NCI-H524 treated with DMSO at 0.1 percent for 48 hours (cell line): ENCODE results near the gene ITGB3.
"Not testable (repeated sequence)": the region's sequence is repeated elsewhere in the genome, so short reads cannot be mapped to it uniquely, and the experiment has no call there.

ENCODE experiments used
- DNase-seq: peaks from one replicate; lab custom pipeline; 2025; lab: John Stamatoyannopoulos, UW

Gene ITGB3

DNA sequence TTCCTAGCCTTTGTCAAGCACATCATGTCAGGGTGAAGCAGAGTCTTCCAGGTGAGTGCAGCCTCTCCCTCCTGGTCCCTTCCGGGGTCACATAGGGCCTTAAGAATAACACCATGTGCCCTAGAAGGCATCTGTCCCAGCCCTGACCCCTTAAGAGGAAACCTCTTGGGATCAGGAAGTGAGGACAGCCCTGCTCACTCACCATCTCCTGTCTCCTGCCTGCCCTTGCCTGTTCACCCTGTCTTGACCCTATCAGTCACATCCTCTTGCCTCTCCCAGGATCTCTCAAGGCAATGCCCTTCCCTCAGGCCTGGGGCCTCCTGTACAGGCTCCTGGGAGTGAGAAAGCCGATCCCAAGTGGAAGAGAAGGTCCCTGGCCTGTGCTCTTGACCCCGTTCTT, 30.6 kb upstream of the ITGB3 start:
- no peak for DNase-seq

DNA sequence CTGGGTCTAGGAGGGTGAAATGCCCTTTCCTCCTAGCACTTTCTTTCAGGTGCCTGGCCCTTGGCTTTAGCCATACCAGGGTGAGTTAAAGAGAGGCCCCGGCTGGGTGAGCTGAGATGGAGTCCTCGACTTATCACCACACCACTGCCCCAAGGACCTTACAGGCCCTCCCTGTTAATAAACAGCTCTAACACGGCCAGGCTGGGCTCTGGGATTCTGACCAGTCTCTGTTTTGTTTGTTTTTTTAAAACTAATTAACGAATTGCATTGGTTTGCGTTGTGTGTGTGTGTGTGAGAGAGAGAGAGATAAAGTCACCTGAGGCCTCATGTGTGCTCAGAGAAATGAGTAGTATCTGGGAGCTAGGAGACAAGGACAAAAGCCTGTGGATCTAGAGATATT, 30.2 kb upstream of the ITGB3 start:
- DNase-seq = no peak

DNA sequence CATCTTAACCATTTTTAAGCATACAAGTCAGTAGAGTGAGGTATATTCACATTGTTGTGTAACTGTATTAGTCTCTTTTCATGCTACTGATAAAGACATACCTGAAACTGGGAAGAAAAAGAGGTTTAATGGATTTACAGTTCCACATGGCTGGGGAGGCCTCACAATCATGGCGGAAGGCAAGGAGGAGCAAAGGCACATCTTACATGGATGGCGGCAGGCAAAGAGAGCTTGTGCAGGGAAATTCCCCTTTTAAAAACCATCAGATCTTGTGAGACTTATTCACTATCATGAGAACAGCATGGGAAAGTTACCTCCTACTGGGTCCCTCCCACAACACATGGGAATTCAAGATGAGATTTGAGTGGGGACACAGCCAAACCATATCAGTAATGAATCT, 29.6 kb upstream of the ITGB3 start:
- not testable (repeated sequence) for DNase-seq

DNA sequence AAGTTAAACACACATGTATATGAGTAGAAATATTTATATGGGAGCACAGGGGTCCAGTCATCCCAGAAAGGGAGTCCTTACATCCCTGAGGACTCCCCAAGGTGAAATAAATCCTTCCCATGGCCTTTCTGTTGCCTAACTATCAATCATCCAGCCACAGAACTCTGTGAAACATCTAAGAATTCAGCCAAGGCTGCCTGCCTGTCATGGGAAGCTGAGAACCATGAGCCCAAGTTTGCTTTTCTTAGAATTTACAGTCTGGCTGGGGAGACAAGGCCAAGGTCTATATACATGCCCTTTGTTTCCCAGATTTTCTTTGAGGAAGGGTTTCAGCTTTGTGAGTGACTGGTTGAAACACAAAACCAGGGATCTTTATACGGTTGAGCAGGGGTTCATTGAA, 28.7 kb upstream of the ITGB3 start:
- DNase-seq = no peak

DNA sequence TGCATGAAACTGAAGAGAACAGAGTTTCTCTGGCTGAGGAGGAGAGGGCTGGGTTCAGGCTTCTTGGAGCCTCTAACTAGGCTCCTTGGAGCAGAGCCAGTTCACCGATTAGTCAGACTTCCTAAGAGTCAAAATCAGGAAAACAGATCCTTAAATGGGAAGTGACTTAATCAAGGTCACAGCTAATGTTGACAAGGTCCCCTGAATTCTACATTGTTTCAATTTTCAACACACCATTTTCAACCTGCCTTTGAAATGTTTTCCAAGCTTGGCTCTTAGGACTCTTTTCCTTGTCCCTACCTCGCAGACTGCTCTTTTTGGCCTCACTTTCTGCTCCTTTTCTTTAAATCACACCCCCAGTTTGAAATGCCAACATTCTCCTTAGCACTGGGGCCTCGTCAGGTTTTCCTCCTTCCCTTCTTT, 28.2 kb upstream of the ITGB3 start:
- DNase-seq = no peak

DNA sequence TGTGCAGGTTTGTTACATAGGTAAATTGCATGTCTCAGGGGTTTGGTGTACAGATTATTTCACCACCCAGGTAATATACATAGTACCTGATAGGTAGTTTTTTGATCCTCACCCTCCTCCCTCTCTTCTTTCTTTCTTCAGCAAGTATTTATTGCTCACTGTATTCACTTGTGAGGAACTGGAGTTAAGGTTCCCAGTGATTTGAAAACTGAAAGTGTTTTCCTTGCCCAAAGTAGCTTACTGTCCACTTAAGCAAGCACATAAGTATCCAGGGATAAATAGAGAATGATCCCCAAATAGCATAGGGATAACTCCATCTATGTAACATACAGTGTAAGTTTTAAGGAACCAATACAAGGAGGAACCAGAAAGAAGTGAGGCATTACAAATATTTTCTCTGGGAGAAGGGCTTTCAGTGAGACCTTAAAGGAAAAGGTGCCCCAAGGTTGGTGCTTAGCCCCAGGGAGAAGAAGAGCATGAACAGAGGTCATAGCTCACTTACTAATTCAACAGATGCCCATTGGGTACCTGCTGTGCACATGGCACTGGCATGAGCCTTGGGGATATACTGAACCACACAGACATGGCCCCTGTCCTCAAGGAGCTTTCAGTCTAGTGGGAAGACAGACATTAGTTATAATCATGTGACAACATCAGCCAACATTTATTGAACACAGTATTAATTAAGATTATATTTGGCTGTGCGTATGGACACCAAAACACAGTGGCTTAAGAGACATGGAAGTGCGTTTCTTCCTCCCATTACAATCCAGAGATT, 27.5 kb upstream of the ITGB3 start:
- no peak for DNase-seq

DNA sequence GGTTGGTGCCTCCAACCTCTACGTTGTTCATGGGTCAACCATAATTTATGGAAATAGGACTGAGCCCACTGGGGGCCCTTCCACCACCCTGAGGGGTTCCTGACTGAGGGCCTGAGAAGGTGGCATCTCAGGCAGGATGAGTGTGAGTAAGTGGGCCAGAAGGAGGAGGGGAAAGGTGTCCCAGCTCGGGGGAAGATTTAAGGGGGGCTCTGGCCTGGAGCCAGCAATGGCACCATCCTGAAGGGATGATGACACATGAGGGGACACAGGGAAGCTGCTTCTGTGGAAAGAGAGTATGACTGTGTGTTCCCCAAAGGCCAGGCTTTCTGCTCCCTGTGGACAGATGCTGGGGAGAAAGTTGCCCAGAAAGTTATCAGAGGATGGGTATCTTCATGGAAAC, 25.8 kb upstream of the ITGB3 start:
- no peak for DNase-seq

DNA sequence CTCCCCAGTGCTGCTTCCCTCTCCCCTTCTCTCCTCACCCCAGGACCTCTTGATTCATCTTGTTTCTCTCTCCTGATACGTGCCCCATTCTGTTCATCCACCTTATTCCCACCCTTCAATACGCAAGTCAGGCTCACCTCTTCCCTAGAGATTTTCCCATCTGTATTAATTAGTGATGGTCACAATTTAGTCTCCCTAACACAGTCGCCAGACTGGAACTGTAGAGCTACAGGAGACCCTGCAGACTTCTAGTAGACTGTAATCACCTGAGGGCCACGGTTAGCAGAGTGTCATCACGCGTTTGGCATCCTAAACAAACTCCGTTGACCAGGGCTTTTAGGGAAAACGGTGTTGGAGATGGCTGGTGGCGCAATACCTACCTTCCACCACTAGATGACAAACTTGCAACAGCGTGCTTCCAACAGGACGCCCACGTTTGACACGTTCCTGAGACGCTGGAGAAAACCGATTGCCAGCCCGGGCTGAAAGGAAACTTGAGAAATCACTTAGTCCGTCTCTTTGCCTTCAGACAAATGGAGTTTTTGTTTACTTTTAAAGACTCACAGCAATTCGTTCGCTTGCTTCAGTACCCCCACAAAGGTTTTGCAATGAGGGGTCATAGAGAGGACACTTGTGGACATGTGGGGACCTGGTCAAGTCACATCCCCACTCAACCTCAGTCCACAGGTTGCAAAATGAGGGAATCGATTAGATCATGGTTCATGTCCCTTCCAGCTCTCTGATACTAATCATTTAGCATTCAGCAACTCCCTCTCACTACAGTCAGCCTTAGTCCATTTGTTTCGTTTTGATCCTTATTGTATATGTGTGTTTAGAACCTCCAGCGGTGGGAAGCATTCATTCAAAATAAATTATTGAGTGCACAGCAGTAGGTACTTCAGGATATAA, 23.8 kb upstream of the ITGB3 start:
- DNase-seq = peak; percentile 64

DNA sequence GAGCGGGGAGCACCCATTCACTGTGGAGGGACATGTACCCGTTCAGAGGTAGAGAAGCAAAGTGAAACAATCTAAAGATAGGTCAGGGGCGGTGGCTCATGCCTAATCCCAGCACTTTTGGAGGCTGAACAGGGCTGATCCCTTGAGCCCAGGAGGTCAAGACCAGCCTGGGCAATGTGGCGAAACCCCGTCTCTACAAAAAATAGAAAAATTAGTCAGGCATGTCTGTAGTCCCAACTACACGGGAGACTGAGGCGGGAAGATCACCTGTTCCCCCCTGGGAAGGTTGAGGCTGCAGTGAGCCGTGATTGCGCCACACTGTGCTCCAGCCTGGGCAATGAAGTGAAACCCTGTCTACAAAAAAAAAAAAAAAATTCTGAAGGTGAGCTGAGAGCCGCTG, 22.8 kb upstream of the ITGB3 start:
- DNase-seq = no peak

DNA sequence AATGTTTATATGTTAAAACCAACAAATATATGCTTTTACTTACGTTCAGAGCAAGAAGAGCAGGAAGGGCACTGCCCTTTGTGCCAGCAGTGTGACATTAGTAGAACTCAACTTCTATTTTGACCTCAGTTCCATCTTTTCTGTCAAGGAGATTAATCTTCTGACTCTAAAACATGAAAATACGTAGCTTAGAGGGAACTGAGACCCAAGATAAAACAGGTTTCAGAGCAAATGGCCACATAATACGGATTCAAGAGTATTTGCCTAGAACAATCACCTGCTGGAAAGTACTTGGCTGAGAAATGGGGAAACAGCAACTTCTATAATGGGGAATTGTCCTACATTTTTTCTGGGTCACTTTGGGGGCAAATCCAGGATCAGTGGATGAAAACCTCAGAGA, 22.3 kb upstream of the ITGB3 start:
- no peak for DNase-seq

DNA sequence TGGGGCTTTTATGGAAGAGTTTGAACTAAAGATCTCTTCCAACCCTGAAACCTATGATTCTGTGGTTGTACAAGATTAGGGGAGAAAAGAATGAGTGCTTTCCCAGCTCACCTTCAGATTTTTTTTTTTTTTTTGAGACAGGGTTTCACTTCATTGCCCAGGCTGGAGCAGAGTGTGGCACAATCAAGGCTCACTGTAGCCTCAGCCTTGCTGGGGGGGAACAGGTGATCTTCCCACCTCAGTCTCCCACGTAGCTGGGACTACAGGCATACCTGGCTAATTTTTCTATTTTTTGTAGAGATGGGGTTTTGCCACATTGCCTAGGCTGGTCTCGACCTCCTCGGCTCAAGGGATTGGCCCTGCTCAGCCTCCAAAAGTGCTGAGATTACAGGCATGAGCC, 21.8 kb upstream of the ITGB3 start:
- no peak for DNase-seq

DNA sequence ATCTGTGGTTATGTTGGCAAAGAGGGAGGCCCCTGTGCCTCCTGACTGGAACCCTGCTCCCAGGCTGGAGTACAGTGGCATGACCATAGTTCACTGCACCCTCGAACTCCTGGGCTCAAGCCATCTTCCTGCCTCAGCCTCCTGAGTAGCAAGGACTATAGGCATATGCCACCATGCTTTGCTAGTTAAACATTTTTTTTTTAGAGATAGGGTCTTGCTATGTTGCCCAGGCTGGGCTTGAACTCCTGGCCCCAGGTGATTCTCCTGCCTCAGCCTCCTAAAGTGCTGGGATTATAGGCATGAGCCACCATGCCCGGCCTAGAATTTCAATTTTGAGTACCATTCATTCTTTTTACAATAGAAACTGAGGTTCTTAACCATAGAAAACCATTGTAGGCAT, 21.2 kb upstream of the ITGB3 start:
- no peak for DNase-seq

DNA sequence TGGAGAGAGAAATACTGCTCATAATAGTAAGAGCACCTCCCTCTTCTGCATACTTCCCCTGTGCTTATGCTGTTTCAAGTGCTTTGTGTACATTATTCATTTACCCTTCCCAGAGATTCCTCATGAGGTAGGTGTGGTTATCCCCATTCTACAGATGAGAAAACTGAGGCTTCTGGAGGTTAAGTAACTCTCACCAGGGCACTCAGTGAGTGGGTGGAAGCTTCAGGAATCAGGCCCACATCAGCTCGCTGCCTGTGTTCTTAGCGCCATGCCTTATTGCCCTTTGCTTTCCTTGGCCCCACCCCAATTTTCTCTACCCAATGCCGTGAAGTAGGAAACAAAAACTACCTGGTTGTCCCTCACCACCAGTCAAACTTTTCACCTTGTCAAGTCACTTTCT, 18.1 kb upstream of the ITGB3 start:
- no peak for DNase-seq

DNA sequence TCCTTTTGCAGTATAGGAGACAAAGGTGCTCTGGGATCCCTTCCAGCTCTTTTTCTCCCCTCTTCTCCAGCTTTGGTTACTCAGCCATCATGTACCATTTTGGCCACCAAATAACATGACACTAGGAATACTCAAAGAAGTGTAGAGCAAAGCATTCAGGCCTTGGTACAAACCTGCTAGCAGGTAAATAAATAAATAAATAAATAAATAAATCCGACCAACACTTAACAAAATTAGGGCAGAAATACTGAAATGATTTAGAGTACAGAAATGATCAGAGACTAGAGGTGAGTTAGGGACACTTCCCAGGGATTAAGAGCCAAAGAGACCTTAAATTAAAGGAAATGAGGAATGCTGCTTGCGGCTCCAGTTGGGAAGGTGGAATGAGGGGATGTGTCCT, 17.7 kb upstream of the ITGB3 start:
- no peak for DNase-seq

DNA sequence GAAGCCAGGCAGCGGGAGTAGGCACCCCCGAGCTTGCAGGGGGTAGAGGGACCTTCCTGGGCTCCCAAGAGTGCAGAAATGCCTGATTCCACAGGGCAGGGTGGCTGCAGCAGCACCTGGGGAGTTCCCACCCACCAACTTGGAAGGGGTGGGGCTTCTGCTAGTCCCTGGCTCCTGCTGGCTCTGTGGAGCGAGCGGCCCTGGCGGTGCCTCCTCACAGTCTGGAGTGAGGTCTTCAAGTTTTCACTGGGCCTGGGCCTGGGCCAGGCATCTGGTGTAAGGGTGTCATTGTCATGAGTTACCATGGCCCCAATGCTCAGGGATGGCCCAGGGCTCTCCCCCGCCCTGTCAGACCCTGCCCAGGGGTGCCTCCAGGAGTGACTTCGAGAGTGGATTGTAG, 15.8 kb upstream of the ITGB3 start:
- no peak for DNase-seq

DNA sequence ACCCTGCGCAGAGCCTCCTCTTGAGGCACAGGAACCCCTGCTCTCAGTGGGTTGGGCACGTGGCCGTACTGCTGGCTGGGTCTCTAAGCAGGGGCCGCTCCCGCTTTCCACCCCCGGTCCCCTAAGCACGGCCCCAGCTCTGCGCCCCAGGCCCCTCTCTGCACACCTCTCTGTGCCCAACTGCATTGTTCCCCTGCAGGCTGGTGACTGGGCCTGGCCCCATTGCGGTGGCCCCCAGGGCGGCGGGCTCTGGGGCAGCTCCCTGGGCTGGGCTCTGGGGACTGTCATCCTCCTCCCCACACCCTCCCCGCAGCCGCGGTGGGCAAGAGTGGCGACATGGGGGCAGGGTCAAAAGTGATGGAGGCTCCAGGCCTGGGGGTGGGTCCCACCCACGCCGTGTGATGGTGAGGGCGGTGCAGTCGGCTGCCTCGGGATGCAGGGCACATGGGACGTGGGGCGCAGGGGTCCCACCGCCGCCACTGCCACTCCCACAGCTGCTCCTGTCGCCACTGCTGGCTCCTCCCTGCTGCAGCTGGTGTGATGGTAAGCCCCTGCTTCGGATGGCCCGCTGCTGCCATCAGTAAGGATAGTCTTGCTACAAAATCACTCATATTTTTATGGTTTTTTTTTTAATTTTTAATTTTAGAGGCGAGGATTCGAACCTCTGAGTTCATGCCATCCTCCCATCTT, 15.2 kb upstream of the ITGB3 start:
- no peak for DNase-seq

DNA sequence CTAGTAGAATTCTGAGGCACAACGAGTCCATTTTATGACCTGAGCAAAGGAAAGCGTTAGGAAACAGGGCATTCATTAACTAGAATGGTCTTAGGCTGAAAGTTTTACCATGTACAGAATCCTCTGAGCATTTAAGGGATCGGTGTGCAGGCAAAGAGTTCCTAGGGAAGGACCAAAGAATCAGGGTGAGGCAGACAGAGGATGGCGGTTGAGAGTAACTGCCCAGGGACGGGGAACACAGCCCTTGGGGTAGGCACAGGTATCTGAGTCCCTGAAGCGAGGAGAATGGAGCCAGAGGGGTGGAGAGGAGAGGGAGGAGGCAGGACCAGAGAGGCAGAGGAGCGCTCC, 14.0 kb upstream of the ITGB3 start:
- no peak for DNase-seq

DNA sequence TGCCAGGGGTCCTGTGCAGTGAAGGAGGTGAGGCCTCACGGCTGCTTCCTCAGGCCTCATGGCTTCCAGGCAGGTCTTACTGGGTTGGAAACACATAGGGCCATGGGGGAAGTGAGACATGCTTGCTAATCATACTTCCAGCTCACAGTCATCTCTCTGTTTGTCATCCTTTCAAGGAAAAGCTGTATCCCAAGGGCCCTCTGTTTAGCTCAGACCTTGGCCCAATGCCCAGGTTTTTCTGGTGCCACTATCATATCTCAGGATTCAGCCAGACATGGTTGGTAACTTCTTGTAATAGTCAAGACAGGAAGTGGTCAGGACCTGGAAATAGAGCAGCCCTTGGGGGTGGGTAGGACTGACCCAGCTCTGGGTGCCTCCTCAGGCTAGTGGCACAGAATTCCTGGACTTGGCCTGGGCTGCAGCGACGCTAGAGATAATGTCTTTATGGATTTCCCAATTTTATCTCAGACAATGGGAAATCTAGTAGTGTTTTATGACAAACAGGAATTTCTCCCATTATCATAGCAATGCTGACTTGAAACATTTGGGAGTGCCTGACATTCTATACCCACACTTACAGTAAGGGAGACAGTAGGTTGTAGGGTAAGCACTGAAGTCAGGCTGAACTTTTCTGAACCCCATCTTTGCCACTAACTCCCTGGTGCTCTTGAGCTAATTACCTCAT, 13.5 kb upstream of the ITGB3 start:
- DNase-seq = no peak

DNA sequence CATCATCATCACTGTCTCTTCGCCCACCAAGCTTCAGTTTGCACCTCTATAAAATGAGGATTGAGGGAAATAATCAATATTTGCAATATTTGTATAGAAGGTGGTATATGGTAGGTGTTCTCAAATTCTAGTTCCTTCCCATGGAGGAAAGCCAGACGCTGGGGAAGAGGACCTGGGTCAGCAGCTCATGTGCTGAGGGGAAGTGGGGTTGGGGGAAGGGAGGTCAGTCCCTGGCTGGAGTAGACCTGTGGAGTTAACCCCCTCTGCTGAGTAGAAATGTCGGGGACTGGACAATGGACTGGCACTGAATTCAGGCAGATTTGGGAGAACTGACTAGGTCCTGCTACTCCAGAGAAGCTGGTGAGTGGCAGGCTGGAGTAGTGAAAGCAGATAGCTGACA, 12.8 kb upstream of the ITGB3 start:
- no peak for DNase-seq

DNA sequence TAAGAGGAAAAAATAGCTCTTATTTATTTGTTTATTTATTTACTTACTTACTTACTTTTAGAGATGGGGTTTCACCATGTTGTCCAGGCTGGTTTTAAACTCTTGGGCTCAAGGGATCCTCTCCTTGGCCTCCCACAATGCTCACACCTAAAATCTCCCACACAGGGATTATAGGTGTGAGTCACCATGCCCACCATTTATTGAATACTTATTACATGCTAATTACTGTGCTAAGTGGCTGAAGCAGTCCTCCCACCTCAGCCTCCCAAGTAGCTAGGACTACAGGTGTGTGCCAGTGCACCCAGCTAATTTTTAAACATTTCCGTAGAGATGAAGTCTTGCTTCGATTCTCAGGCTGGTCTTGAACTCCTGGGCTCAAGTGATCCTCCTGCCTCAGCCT, 11.0 kb upstream of the ITGB3 start:
- DNase-seq = no peak

DNA sequence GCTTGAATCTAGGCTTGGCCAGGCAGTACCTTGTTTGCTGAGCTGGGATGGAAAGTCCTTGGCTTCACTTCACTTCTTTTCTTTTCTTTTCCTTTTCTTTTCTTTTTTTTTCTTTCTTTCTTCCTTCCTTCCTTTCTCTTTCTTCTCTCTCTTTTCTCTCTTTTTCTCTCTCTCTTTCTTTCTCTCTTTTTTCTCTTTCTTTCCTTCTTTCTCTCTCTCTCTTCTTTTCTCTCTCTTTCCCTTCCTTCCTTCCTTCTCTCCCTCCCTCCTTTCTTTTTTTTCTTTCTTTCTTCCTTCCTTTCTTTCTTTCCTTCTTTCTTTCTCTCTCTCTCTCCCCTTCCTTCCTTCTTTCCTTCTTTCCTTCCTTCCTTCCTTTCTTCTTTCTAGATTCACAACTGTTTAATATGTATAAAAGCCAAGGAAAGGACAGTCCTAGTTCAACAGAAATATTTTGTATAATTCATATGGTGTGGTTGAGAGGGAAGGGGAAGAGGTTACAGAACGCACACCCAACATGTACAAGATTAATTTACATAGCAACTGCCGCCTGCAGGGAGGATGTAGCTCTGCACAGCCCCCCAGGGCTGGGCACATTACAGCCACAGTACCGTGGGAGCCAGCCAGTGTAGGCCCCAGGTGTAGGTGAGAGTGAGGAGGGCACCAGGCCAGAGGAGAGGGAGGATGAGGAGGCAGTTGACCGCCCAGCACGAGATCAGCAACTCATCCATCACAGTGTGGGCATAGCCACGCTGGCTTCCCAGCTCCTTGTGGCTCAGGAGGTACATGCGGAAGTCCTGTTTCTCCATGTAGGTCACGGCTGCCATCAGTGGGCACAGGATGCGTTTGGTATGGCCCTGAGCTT, 9.7 kb upstream of the ITGB3 start:
- DNase-seq = no peak
